Measurements from ENCODE around the gene ALK. TPM values are rescaled to one million over a fixed set of nuclear protein-coding genes. Genes with fewer than 3 reads are reported as not detected.

The ALK gene
- polyA plus RNA-seq, 3 donors: not detected

GRCh38 chr2:29575370-29575890 is 346.0 kb downstream of the ALK start:
- Histone ChIP-seq H3K4me2 (replicated peaks; ENCODE audit: extremely low read depth, low read length, poor library complexity, severe bottlenecking) (no peak overlapping the region), H3K9me3 (replicated peaks in 1 of 2; ENCODE audit: control insufficient read depth in 1 of 2, insufficient read depth in 1 of 2, low read length in 2 of 2) (no peaks in the 10 kb centered on the region), H3K79me2 (ENCODE audit: insufficient read depth, low read length) (no peaks in the 10 kb centered on the region), H3K4me3 (replicated peaks in 1 of 3; ENCODE audit: low read depth in 2 of 3, low read length in 3 of 3) (no peak overlapping the region), H3K9ac (ENCODE audit: insufficient read depth, low read length, poor library complexity, severe bottlenecking) (no peak overlapping the region), H3K27me3 (ENCODE audit: control insufficient read depth in 2 of 2, insufficient read depth in 2 of 2, low read length in 2 of 2) (no peaks in the 10 kb centered on the region), H2AFZ (ENCODE audit: insufficient read depth, low read depth, low read length, poor library complexity, severe bottlenecking) (no peak overlapping the region), H3K4me1 (ENCODE audit: control insufficient read depth in 1 of 2, insufficient read depth in 2 of 2, low read length in 2 of 2) (no peaks in the 10 kb centered on the region), H4K20me1 (ENCODE audit: insufficient read depth, low read length) (no peaks in the 10 kb centered on the region), H3K27ac (ENCODE audit: low read depth in 1 of 2, low read length in 2 of 2) (no peak overlapping the region), H3K36me3 (replicated peaks in 1 of 2; ENCODE audit: control insufficient read depth in 1 of 2, insufficient read depth in 2 of 2, low read length in 2 of 2) (no peaks in the 10 kb centered on the region)
- H3K9me3 Mint-ChIP-seq: peaks cover 0 to 2% (median 0%) of the 10 kb centered on the region in 7 donors
- WGBS (ENCODE audit: insufficient coverage): 96% methylated on average over 2 of the region's 4 CpGs
- no peak for TF ChIP-seq CTCF (IDR thresholded peaks at IDR 0.05)
- intact Hi-C loops (cut with micrococcal nuclease): no loop called here
- DNase-seq: no peak
- H3K27me3 Mint-ChIP-seq (ENCODE audit: low read depth in 3 of 3): peaks cover 0 to 2% (median 1%) of the 10 kb centered on the region in 3 donors
- H3K27ac Mint-ChIP-seq: no peak overlapping the region
- no peak overlapping the region for H3K4me3 Mint-ChIP-seq
- no peaks in the 10 kb centered on the region for H3K36me3 Mint-ChIP-seq
- H3K4me1 Mint-ChIP-seq: no peaks in the 10 kb centered on the region

GRCh38 chr2:29573612-29574011 is 347.8 kb downstream of the ALK start:
- Histone ChIP-seq H3K4me1 (ENCODE audit: control insufficient read depth in 1 of 2, insufficient read depth in 2 of 2, low read length in 2 of 2) (no peaks in the 10 kb centered on the region), H3K4me3 (replicated peaks in 1 of 3; ENCODE audit: low read depth in 2 of 3, low read length in 3 of 3) (no peak overlapping the region), H3K9me3 (replicated peaks in 1 of 2; ENCODE audit: control insufficient read depth in 1 of 2, insufficient read depth in 1 of 2, low read length in 2 of 2) (no peaks in the 10 kb centered on the region), H2AFZ (ENCODE audit: insufficient read depth, low read depth, low read length, poor library complexity, severe bottlenecking) (no peak overlapping the region), H3K9ac (ENCODE audit: insufficient read depth, low read length, poor library complexity, severe bottlenecking) (no peak overlapping the region), H3K79me2 (ENCODE audit: insufficient read depth, low read length) (no peaks in the 10 kb centered on the region), H3K36me3 (replicated peaks in 1 of 2; ENCODE audit: control insufficient read depth in 1 of 2, insufficient read depth in 2 of 2, low read length in 2 of 2) (no peaks in the 10 kb centered on the region), H3K27me3 (ENCODE audit: control insufficient read depth in 2 of 2, insufficient read depth in 2 of 2, low read length in 2 of 2) (no peaks in the 10 kb centered on the region), H3K4me2 (replicated peaks; ENCODE audit: extremely low read depth, low read length, poor library complexity, severe bottlenecking) (no peak overlapping the region), H3K27ac (ENCODE audit: low read depth in 1 of 2, low read length in 2 of 2) (no peak overlapping the region), H4K20me1 (ENCODE audit: insufficient read depth, low read length) (no peaks in the 10 kb centered on the region)
- WGBS (ENCODE audit: insufficient coverage): 100% methylated on average over 4 of the region's 4 CpGs
- no peak overlapping the region for H3K27ac Mint-ChIP-seq
- no peak for TF ChIP-seq CTCF (IDR thresholded peaks at IDR 0.05)
- H3K27me3 Mint-ChIP-seq (ENCODE audit: low read depth in 3 of 3): peaks cover 0 to 6% (median 0%) of the 10 kb centered on the region in 3 donors
- no peak overlapping the region for H3K4me3 Mint-ChIP-seq
- DNase-seq: no peak
- intact Hi-C loops (cut with micrococcal nuclease): no loop called here
- H3K4me1 Mint-ChIP-seq: no peaks in the 10 kb centered on the region
- H3K36me3 Mint-ChIP-seq: no peaks in the 10 kb centered on the region
- peaks cover 0 to 2% (median 0%) of the 10 kb centered on the region in 7 donors for H3K9me3 Mint-ChIP-seq

Data from CD14-positive monocyte (primary cell).